Neural cell (in vitro differentiated cells): Measurements from ENCODE around the gene PDE8B. TPM values are rescaled to one million over a fixed set of nuclear protein-coding genes. Genes with fewer than 3 reads are reported as not detected.

Source experiments
- H2AFZ ChIP-seq: fragments of 200-600, 300-800 bp; sonication (generic), shearing (Covaris generic); 2 replicates; pipeline ENCODE4 v1.6.0; 2014; ENCODE audit warnings: low read depth, mild to moderate bottlenecking, antibody characterized with exemption, low read length, moderate library complexity
- H3F3A ChIP-seq: fragments of 200-600 bp; shearing (Covaris generic); 2 replicates; pipeline ENCODE4 v1.6.1; 2016; ENCODE audit warnings: mild to moderate bottlenecking, moderate library complexity, mixed read lengths, antibody characterized with exemption, low read length; ENCODE audit not compliant: insufficient read depth, poor library complexity, severe bottlenecking
- H3K27ac ChIP-seq: fragments of 200-600, 300-800 bp; sonication (generic), shearing (Covaris generic); 2 replicates; pipeline ENCODE4 v1.5.1; 2014; ENCODE audit warnings: mild to moderate bottlenecking, low read length, moderate library complexity
- H3K27me3 ChIP-seq: fragments of 300-800, 200-600 bp; sonication (generic), shearing (Covaris generic); 2 replicates; pipeline ENCODE4 v1.6.0; 2014; ENCODE audit warnings: mild to moderate bottlenecking, low read depth, low read length, moderate library complexity; ENCODE audit not compliant: insufficient read depth
- H3K36me3 ChIP-seq: fragments of 300-800, 200-600 bp; sonication (generic), shearing (Covaris generic); 2 replicates; pipeline ENCODE4 v1.5.1; 2014; ENCODE audit warnings: mild to moderate bottlenecking, antibody characterized with exemption, low read length, moderate library complexity; ENCODE audit not compliant: insufficient read depth
- H3K4me2 ChIP-seq: fragments of 300-800, 200-600 bp; sonication (generic), shearing (Covaris generic); 2 replicates; pipeline ENCODE4 v1.6.0; 2014; ENCODE audit warnings: mild to moderate bottlenecking, low read length
- H3K4me3 ChIP-seq: fragments of 300-800, 200-600 bp; sonication (generic), shearing (Covaris generic); 2 replicates; pipeline ENCODE4 v1.5.1; 2014; ENCODE audit warnings: mild to moderate bottlenecking, low read length, moderate library complexity
- H3K79me2 ChIP-seq: fragments of 200-600 bp; shearing (Covaris generic); replicated peaks from 2 replicates; pipeline ENCODE4 v1.6.0; 2014; ENCODE audit warnings: mild to moderate bottlenecking, low read length, moderate library complexity; ENCODE audit not compliant: insufficient read depth
- H3K9ac ChIP-seq: fragments of 300-800, 200-600 bp; sonication (generic), shearing (Covaris generic); 2 replicates; pipeline ENCODE4 v1.6.1; 2016; ENCODE audit warnings: mild to moderate bottlenecking, low read length, mixed read lengths
- H3K9me2 ChIP-seq: fragments of 200-600 bp; shearing (Covaris generic); 2 replicates; pipeline ENCODE4 v1.6.1; 2016; ENCODE audit warnings: mild to moderate bottlenecking, low read length, mixed read lengths; ENCODE audit not compliant: insufficient read depth
- H3K9me3 ChIP-seq: fragments of 200-600, 300-800 bp; sonication (generic), shearing (Covaris generic); 2 replicates; pipeline ENCODE4 v1.6.1; 2016; ENCODE audit warnings: mild to moderate bottlenecking, mixed run types, low read length, moderate library complexity, mixed read lengths
- H4K20me1 ChIP-seq: fragments of 200-600 bp; shearing (Covaris generic); 2 replicates; pipeline ENCODE4 v1.6.1; 2016; ENCODE audit warnings: mild to moderate bottlenecking, mixed run types; ENCODE audit not compliant: insufficient read depth
- EP300 ChIP-seq: fragments of 450-650 bp; conservative IDR thresholded peaks from 2 replicates; pipeline ENCODE4 v1.6.1; 2014; ENCODE audit warnings: antibody characterized with exemption, mild to moderate bottlenecking, moderate library complexity; ENCODE audit not compliant: poor library complexity, severe bottlenecking
- EZH2 ChIP-seq: fragments of 200-600, 300-800 bp; shearing (Covaris generic), sonication (generic); IDR thresholded peaks from 2 replicates; pipeline ENCODE4 v1.6.1; 2014; ENCODE audit warnings: antibody characterized with exemption, low read length, borderline replicate concordance, mild to moderate bottlenecking; ENCODE audit not compliant: insufficient read depth, poor library complexity, severe bottlenecking
- MXI1 ChIP-seq: fragments of 450-650 bp; conservative IDR thresholded peaks from 2 replicates; pipeline ENCODE4 v1.6.1; 2014; ENCODE audit warnings: antibody characterized with exemption, mild to moderate bottlenecking; ENCODE audit not compliant: poor library complexity, severe bottlenecking
- POLR2AphosphoS5 ChIP-seq: IDR thresholded peaks from 2 replicates; pipeline ENCODE4 v1.6.1; 2012
- RAD21 ChIP-seq: fragments of 450-650 bp; conservative IDR thresholded peaks from 2 replicates; pipeline ENCODE4 v1.6.1; 2014; ENCODE audit warnings: antibody characterized with exemption, mild to moderate bottlenecking, moderate library complexity
- SMC3 ChIP-seq: fragments of 450-650 bp; conservative IDR thresholded peaks from 2 replicates; pipeline ENCODE4 v1.6.1; 2014; ENCODE audit warnings: antibody characterized with exemption, mild to moderate bottlenecking, moderate library complexity; ENCODE audit not compliant: poor library complexity
- TAF1 ChIP-seq: IDR thresholded peaks from 2 replicates; pipeline ENCODE4 v1.6.1; 2012; ENCODE audit warnings: low read depth
- polyA plus RNA-seq: library from polyadenylated mRNA; depleted of rRNA; stranded (reverse); fragments of >200 nt; gene quantifications from 2 replicates; pipeline ENCODE4 v1.2.3, GENCODE V29; 2014
- TF ChIP-seq, protein P1 (sequence below): fragments of 450-650 bp; IDR thresholded peaks from 2 replicates; pipeline ENCODE4 v1.5.1; 2014; ENCODE audit warnings: antibody characterized with exemption, mild to moderate bottlenecking, moderate library complexity; ENCODE audit not compliant: poor library complexity, severe bottlenecking
- TF ChIP-seq, protein P2 (sequence below): IDR thresholded peaks from 2 replicates; pipeline ENCODE4 v1.6.1; 2012; ENCODE audit warnings: borderline replicate concordance

The PDE8B gene
- polyA plus RNA-seq, 1 donor from 2014 or later, result 0.22 TPM

GRCh38 chr5:77298146-77298545 is 87.7 kb downstream of the PDE8B start:
- no peak overlapping the region for H3K4me2 ChIP-seq
- no peak for TF ChIP-seq EP300
- no peak for TF ChIP-seq POLR2AphosphoS5
- TF ChIP-seq, protein P1, sequence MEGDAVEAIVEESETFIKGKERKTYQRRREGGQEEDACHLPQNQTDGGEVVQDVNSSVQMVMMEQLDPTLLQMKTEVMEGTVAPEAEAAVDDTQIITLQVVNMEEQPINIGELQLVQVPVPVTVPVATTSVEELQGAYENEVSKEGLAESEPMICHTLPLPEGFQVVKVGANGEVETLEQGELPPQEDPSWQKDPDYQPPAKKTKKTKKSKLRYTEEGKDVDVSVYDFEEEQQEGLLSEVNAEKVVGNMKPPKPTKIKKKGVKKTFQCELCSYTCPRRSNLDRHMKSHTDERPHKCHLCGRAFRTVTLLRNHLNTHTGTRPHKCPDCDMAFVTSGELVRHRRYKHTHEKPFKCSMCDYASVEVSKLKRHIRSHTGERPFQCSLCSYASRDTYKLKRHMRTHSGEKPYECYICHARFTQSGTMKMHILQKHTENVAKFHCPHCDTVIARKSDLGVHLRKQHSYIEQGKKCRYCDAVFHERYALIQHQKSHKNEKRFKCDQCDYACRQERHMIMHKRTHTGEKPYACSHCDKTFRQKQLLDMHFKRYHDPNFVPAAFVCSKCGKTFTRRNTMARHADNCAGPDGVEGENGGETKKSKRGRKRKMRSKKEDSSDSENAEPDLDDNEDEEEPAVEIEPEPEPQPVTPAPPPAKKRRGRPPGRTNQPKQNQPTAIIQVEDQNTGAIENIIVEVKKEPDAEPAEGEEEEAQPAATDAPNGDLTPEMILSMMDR, result no peak
- no peak for TF ChIP-seq EZH2
- TF ChIP-seq, protein P2, sequence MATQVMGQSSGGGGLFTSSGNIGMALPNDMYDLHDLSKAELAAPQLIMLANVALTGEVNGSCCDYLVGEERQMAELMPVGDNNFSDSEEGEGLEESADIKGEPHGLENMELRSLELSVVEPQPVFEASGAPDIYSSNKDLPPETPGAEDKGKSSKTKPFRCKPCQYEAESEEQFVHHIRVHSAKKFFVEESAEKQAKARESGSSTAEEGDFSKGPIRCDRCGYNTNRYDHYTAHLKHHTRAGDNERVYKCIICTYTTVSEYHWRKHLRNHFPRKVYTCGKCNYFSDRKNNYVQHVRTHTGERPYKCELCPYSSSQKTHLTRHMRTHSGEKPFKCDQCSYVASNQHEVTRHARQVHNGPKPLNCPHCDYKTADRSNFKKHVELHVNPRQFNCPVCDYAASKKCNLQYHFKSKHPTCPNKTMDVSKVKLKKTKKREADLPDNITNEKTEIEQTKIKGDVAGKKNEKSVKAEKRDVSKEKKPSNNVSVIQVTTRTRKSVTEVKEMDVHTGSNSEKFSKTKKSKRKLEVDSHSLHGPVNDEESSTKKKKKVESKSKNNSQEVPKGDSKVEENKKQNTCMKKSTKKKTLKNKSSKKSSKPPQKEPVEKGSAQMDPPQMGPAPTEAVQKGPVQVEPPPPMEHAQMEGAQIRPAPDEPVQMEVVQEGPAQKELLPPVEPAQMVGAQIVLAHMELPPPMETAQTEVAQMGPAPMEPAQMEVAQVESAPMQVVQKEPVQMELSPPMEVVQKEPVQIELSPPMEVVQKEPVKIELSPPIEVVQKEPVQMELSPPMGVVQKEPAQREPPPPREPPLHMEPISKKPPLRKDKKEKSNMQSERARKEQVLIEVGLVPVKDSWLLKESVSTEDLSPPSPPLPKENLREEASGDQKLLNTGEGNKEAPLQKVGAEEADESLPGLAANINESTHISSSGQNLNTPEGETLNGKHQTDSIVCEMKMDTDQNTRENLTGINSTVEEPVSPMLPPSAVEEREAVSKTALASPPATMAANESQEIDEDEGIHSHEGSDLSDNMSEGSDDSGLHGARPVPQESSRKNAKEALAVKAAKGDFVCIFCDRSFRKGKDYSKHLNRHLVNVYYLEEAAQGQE, result no peak
- TF ChIP-seq TAF1, result no peak
- TF ChIP-seq RAD21, result no peak
- no peak for TF ChIP-seq MXI1
- no peak for TF ChIP-seq SMC3
- no peaks in the 10 kb centered on the region for H4K20me1 ChIP-seq
- no peaks in the 10 kb centered on the region for H3F3A ChIP-seq
- H3K27ac ChIP-seq, result no peak overlapping the region
- no peaks in the 10 kb centered on the region for H3K9me2 ChIP-seq
- no peaks in the 10 kb centered on the region for H3K36me3 ChIP-seq
- H3K27me3 ChIP-seq, result no peaks in the 10 kb centered on the region
- H3K4me3 ChIP-seq, result no peak overlapping the region
- no peaks in the 10 kb centered on the region for H3K79me2 ChIP-seq
- H3K9me3 ChIP-seq, result no peaks in the 10 kb centered on the region
- H3K9ac ChIP-seq, result no peak overlapping the region
- H2AFZ ChIP-seq, result no peak overlapping the region

- no peaks in the 10 kb centered on the region for H3F3A ChIP-seq
- no peak overlapping the region for H3K4me3 ChIP-seq
- H3K27ac ChIP-seq, result no peak overlapping the region
- H3K9me2 ChIP-seq, result no peaks in the 10 kb centered on the region
- no peak overlapping the region for H3K4me2 ChIP-seq
- no peak overlapping the region for H2AFZ ChIP-seq
- no peaks in the 10 kb centered on the region for H3K36me3 ChIP-seq
- H3K79me2 ChIP-seq, result no peaks in the 10 kb centered on the region
- H4K20me1 ChIP-seq, result no peaks in the 10 kb centered on the region
- TF ChIP-seq EP300 (no peak), MXI1 (no peak), RAD21 (no peak), POLR2AphosphoS5 (no peak), EZH2 (no peak), SMC3 (no peak), TAF1 (no peak)
- TF ChIP-seq, protein P1, result no peak
- TF ChIP-seq, protein P2, result no peak
- H3K9ac ChIP-seq, result no peak overlapping the region
- no peaks in the 10 kb centered on the region for H3K9me3 ChIP-seq
- H3K27me3 ChIP-seq, result no peaks in the 10 kb centered on the region
Measured at GRCh38 chr5:77300451-77300850, 90.0 kb downstream of the PDE8B start.
